IMR-90 (cell line): ENCODE results near the gene FKBP4. TPM values are rescaled to one million over a fixed set of nuclear protein-coding genes. Genes with fewer than 3 reads are reported as not detected.

Experiments
- ATAC-seq: fragments of 200-7000 bp; cut with Tn5 transposase; 2 replicates; pipeline ENCODE4 v1.9.1; 2020; ENCODE audit warnings: low read depth, mild to moderate bottlenecking, moderate library complexity
- BruUV-seq: library from RNA; stranded (reverse); fragments of 400-500 nt; replicated peaks from 2 replicates; lab custom pipeline; 2021; lab: Mats Ljungman, UMichigan
- CTCF ChIA-PET: fragments of 300-600 bp; formaldehyde crosslinking; extraction: SDS; loops from one replicate; lab custom pipeline; 2021; ENCODE audit warnings: antibody characterized with exemption; lab: Yijun Ruan, JAX
- POLR2A ChIA-PET: fragments of 300-600 bp; sonication (Branson Sonifier 250); formaldehyde crosslinking; loops from one replicate; lab custom pipeline; 2022; ENCODE audit warnings: antibody characterized with exemption; ENCODE audit not compliant: unreplicated experiment; lab: Charles Lee
- DNase-seq: peaks from one replicate; pipeline ENCODE4 v3.0.0; 2013
- H2AFZ ChIP-seq: replicated peaks from 2 replicates; pipeline ENCODE3; 2013; ENCODE audit warnings: low read length, mild to moderate bottlenecking; ENCODE audit not compliant: poor library complexity
- H2AK5ac ChIP-seq: 2 replicates; pipeline ENCODE4 v1.6.1; 2013; ENCODE audit warnings: low read depth, low read length, inconsistent platforms
- H2AK9ac ChIP-seq: replicated peaks from 2 replicates; pipeline ENCODE3; 2013; ENCODE audit warnings: mild to moderate bottlenecking, low read depth, low read length, moderate library complexity; ENCODE audit not compliant: poor library complexity
- H2BK120ac ChIP-seq: 2 replicates; pipeline ENCODE4 v1.6.1; 2013; ENCODE audit warnings: low read depth, low read length, inconsistent platforms
- H2BK15ac ChIP-seq: 3 replicates; pipeline ENCODE4 v1.6.1; 2013; ENCODE audit warnings: low read depth, low read length, inconsistent platforms
- H2BK20ac ChIP-seq: 2 replicates; pipeline ENCODE4 v1.6.1; 2013; ENCODE audit warnings: low read depth, mild to moderate bottlenecking, inconsistent platforms, low read length, moderate library complexity
- H2BK5ac ChIP-seq: 2 replicates; pipeline ENCODE4 v1.6.1; 2013; ENCODE audit warnings: mild to moderate bottlenecking, low read depth, low read length, inconsistent platforms; ENCODE audit not compliant: poor library complexity, severe bottlenecking
- H3K14ac ChIP-seq: replicated peaks from 2 replicates; pipeline ENCODE4 v1.6.1; 2013; ENCODE audit warnings: low read depth, low read length, inconsistent platforms
- H3K18ac ChIP-seq: 2 replicates; pipeline ENCODE4 v1.6.1; 2013; ENCODE audit warnings: low read depth, low read length, control low read depth
- H3K23ac ChIP-seq: 2 replicates; pipeline ENCODE4 v1.6.1; 2013; ENCODE audit warnings: low read depth, low read length, inconsistent platforms
- H3K27ac ChIP-seq: 2 replicates; pipeline ENCODE4 v1.5.1; 2013; ENCODE audit warnings: mild to moderate bottlenecking, control low read depth, low read length; ENCODE audit not compliant: insufficient read depth
- H3K27me3 ChIP-seq: 2 replicates; pipeline ENCODE4 v1.6.1; 2013; ENCODE audit warnings: low read length; ENCODE audit not compliant: control insufficient read depth, insufficient read depth
- H3K36me3 ChIP-seq: 2 replicates; pipeline ENCODE4 v1.6.1; 2013; ENCODE audit warnings: low read length, mixed read lengths; ENCODE audit not compliant: control insufficient read depth, insufficient read depth
- H3K4ac ChIP-seq: 2 replicates; pipeline ENCODE4 v1.6.1; 2013; ENCODE audit warnings: low read depth, low read length, inconsistent platforms
- H3K4me1 ChIP-seq: 2 replicates; pipeline ENCODE4 v1.6.1; 2013; ENCODE audit warnings: low read length, mixed read lengths; ENCODE audit not compliant: control insufficient read depth, insufficient read depth
- H3K4me2 ChIP-seq: 2 replicates; pipeline ENCODE4 v1.6.1; 2013; ENCODE audit warnings: low read depth, mild to moderate bottlenecking, control low read depth, low read length, moderate library complexity
- H3K4me3 ChIP-seq: 2 replicates; pipeline ENCODE4 v1.5.1; 2013; ENCODE audit warnings: low read depth, mild to moderate bottlenecking, control low read depth, low read length, moderate library complexity; ENCODE audit not compliant: insufficient read depth
- H3K56ac ChIP-seq: 2 replicates; pipeline ENCODE4 v1.6.1; 2013; ENCODE audit warnings: low read length, inconsistent platforms; ENCODE audit not compliant: insufficient read depth; ENCODE audit errors: extremely low read depth
- H3K79me1 ChIP-seq, 2 experiments: 2 replicates each; pipeline ENCODE4 v1.6.1; 2013; ENCODE audit warnings: low read length in 2 of 2, inconsistent platforms in 1 of 2, low read depth in 1 of 2
- H3K9ac ChIP-seq: 2 replicates; pipeline ENCODE4 v1.6.1; 2013; ENCODE audit warnings: low read depth, low read length, control low read depth
- H3K9me1 ChIP-seq: 2 replicates; pipeline ENCODE4 v1.6.1; 2013; ENCODE audit warnings: low read length, inconsistent platforms; ENCODE audit not compliant: insufficient read depth
- H3K9me3 ChIP-seq: 2 replicates; pipeline ENCODE4 v1.6.1; 2013; ENCODE audit warnings: low read length; ENCODE audit not compliant: control insufficient read depth, insufficient read depth
- H4K20me1 ChIP-seq: 2 replicates; pipeline ENCODE4 v1.6.1; 2013; ENCODE audit warnings: low read length, inconsistent platforms; ENCODE audit not compliant: insufficient read depth
- H4K5ac ChIP-seq: 2 replicates; pipeline ENCODE4 v1.6.1; 2013; ENCODE audit warnings: mild to moderate bottlenecking, low read depth, low read length, control low read depth
- H4K8ac ChIP-seq, 2 experiments: 2 replicates each; pipeline ENCODE4 v1.6.1; 2013; ENCODE audit warnings: low read depth in 2 of 2, low read length in 2 of 2, control low read depth in 1 of 2, inconsistent platforms in 1 of 2
- H4K91ac ChIP-seq: 2 replicates; pipeline ENCODE4 v1.6.1; 2013; ENCODE audit warnings: low read depth, low read length, inconsistent platforms; ENCODE audit not compliant: insufficient read depth
- MAFK ChIP-seq: IDR thresholded peaks from 2 replicates; pipeline ENCODE4 v1.6.1; 2012; ENCODE audit warnings: low read depth, low read length, improper control_type of control experiment
- RCOR1 ChIP-seq: IDR thresholded peaks from 2 replicates; pipeline ENCODE4 v1.6.1; 2012; ENCODE audit warnings: mild to moderate bottlenecking, low read length, improper control_type of control experiment; ENCODE audit not compliant: insufficient replicate concordance
- WGBS, 2 experiments: methylation state at CpG; one replicate each; pipeline versions ENCODE4 v1.1.5 to v1.1.7; 2013; ENCODE audit warnings: missing lambda C conversion rate in 2 of 2; ENCODE audit not compliant: insufficient read length in 1 of 2; ENCODE audit errors: extremely low coverage in 2 of 2; 5-methylcytosine and 5-hydroxymethylcytosine counted together
- dilution Hi-C: fragments of 300-500 bp; cut with HindIII; formaldehyde crosslinking; loops from one replicate; pipeline ENCODE4 v1.14.3; 2018; ENCODE audit warnings: low sequenced_read_pairs; ENCODE audit not compliant: unreplicated experiment
- in situ Hi-C: fragments of 300-500 bp; cut with MboI; formaldehyde crosslinking; loops from 3 replicates; pipeline ENCODE4 v1.14.3; 2019; ENCODE audit warnings: low sequenced_read_pairs, inconsistent platforms, mixed read lengths
- intact Hi-C: fragments of 100-400 bp; cut with micrococcal nuclease; formaldehyde crosslinking; loops from 2 replicates; pipeline ENCODE4 v1.10.0; 2022
- polyA plus RNA-seq, 3 experiments: library from polyadenylated mRNA; depleted of rRNA; stranded (reverse); fragments of >200 nt; gene quantifications; 2 replicates each; pipeline ENCODE4 v1.2.3, GENCODE V29; 2012; ENCODE audit warnings: low replicate concordance in 1 of 3
- total RNA-seq: library from RNA; depleted of rRNA; stranded (reverse); fragments of >200 nt; gene quantifications from 2 replicates; pipeline ENCODE4 v1.2.3, GENCODE V29; 2012
- TF ChIP-seq, protein P1 (sequence below): fragments of 150-350 bp; IDR thresholded peaks from 2 replicates; pipeline ENCODE4 v1.6.1; 2017; ENCODE audit warnings: mild to moderate bottlenecking, antibody characterized with exemption, low read length, low read depth

Gene FKBP4
- total and polyA plus RNA-seq, 2 of the 4 experiments (the other 2 are of a cell fraction) = 35.7 to 36.0 TPM

GRCh38 chr12:2823483-2823882, 28.7 kb downstream of the FKBP4 start:
- Histone ChIP-seq H2BK15ac (no peak overlapping the region), H3K4me3 (no peak overlapping the region), H2AK5ac (no peak overlapping the region), H4K5ac (no peak overlapping the region), H2BK5ac (no peak overlapping the region), H3K4me2 (no peak overlapping the region), H4K91ac (no peak overlapping the region), H2AFZ (no peak overlapping the region), H3K4ac (no peak overlapping the region), H3K9ac (no peak overlapping the region), H3K27ac (no peak overlapping the region), H3K36me3 (peaks cover 75% of the 10 kb centered on the region), H2AK9ac (no peak overlapping the region), H3K9me3 (no peaks in the 10 kb centered on the region), H3K18ac (no peak overlapping the region), H3K27me3 (no peaks in the 10 kb centered on the region), H3K79me1 (no peaks in the 10 kb centered on the region), H3K23ac (no peak overlapping the region), H3K4me1 (no peaks in the 10 kb centered on the region), H2BK120ac (no peak overlapping the region), H3K9me1 (no peaks in the 10 kb centered on the region), H4K8ac (no peak overlapping the region), H4K20me1 (no peaks in the 10 kb centered on the region), H3K56ac (no peak overlapping the region), H2BK20ac (no peak overlapping the region), H3K14ac (no peak overlapping the region)
- DNase-seq (no peak), ATAC-seq (no peak)
- CTCF ChIA-PET = no interaction called here
- 100% methylated on average over 1 of the region's 7 CpGs; no CpG with 5 or more reads in 1 of the 2 experiments for WGBS, 2 experiments
- intact Hi-C loops (no loop called here), dilution Hi-C loops (no loop called here), in situ Hi-C loops (no loop called here)
- BruUV-seq = no TSS peak
- TF ChIP-seq, protein P1, sequence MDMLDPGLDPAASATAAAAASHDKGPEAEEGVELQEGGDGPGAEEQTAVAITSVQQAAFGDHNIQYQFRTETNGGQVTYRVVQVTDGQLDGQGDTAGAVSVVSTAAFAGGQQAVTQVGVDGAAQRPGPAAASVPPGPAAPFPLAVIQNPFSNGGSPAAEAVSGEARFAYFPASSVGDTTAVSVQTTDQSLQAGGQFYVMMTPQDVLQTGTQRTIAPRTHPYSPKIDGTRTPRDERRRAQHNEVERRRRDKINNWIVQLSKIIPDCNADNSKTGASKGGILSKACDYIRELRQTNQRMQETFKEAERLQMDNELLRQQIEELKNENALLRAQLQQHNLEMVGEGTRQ = no peak
- TF ChIP-seq RCOR1 = no peak
- peak; percentile 91 for TF ChIP-seq MAFK
- POLR2A ChIA-PET = no interaction called here
